Kidney capillary endothelial cell (primary cell): ENCODE results near the gene FBXO2.
A peak's percentile ranks its signal among the peaks of the same experiment; 100 is the strongest.

ENCODE experiments used
- DNase-seq: peaks from one replicate; pipeline ENCODE4 v3.0.0-alpha.2; 2018; ENCODE audit warnings: low spot score

Gene FBXO2

DNA sequence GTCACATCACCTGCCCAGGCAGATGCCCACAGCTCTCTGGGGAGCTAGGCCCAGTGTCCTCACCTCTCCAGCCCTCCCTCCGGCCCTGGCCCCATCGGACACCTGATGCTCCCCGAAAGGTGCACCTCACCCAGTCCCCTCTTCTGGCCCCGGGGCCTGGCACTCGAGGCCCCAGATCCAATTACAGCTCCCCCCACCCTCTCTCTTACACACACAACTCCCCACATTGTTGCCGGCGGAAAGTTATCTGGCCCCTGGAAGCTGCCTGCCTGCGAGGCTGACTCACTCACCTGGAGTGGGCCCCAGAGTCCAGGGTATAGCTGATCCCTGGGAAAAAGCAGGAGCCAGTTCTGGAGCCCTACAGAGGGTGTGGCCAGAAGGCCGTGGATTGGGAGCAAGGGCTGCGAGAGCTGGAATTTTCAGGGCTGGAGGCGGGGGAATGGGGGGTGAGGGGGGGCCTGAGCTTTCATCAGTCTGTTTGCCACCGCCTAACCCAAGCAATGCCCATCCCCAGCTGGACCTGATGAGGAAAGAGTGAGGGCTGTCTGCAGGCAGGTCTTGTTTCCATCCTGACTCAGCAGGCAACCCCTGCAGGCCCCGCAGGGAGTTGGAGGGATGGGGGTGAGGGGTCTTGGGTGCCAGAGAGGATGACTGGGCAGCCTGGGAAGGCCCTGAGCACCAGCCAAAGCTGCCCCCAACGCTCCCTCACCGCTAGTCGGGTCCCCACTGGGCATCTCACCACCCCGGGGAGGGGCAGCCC lies 948 bp downstream of the FBXO2 start:
- no peak for DNase-seq

- DNase-seq, result no peak
Observed at GRCh38 chr1:11652203-11652780, 1.9 kb downstream of the FBXO2 start.

DNA sequence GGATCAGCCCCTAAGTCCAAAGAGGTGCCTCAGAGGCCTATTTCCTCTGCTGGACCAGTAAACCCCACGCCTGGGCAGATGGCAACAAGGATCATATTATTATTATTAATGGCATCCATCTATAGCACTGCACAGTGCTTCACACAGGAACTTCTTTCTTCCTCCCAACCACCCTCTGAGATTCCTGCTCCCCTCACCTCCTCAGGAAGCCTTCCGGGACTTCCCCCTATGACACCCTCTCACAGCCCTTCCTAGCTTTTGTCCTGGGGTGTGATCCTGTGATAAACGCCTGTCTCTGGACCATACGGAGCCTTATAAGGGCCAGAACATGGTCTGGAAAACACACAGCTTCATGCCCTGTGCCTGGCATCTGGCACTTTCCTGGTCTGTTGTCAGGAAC lies 3.2 kb downstream of the FBXO2 start:
- no peak for DNase-seq

GRCh38 chr1:11650331-11650991 lies 3.8 kb downstream of the FBXO2 start:
- peak; percentile 82 for DNase-seq

- no peak for DNase-seq
Observed at GRCh38 chr1:11649624-11650330, 4.5 kb downstream of the FBXO2 start.

DNA sequence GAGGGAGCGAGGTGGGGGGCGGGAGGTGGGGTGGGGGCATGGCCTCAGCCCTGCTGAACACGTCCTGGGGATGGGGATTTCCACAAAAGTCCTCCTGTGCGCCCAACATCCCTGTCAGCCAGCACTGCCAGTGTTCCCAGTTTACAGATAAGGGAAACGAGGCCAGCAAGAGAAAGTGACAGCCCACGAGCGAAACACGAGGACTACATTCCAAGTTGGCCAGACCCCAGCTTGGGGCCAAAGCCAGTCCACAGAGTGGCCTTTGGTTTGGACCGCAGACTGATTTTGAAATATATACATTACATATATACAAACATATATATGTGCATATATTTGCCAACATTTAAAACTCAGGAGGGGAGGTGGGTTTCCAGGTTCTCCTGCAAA lies 5.0 kb downstream of the FBXO2 start:
- DNase-seq, result no peak

- no peak for DNase-seq
Observed at GRCh38 chr1:11648732-11649158, 5.5 kb downstream of the FBXO2 start.

DNA sequence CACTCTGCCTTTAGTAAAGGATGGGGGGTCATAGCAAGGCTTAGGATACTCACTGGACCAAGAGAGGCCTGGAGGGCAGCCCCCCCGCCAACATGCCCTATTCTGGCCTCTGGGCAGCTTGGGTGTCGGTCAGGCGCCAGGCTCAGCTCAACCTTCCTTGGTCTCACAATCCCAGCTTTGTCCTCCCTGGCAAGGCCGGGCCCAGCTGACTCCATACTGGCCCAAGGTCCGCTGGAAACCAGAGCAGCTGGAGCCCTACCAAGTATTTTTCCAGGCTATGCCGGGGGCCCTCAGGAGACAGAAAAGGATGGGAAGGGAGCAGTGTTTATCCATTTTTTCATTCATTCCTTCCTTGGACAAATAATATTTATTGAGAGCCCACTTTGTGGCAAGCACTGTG lies 6.2 kb downstream of the FBXO2 start:
- DNase-seq, result no peak

GRCh38 chr1:11647333-11647732 lies 6.9 kb downstream of the FBXO2 start:
- DNase-seq, result no peak

DNA sequence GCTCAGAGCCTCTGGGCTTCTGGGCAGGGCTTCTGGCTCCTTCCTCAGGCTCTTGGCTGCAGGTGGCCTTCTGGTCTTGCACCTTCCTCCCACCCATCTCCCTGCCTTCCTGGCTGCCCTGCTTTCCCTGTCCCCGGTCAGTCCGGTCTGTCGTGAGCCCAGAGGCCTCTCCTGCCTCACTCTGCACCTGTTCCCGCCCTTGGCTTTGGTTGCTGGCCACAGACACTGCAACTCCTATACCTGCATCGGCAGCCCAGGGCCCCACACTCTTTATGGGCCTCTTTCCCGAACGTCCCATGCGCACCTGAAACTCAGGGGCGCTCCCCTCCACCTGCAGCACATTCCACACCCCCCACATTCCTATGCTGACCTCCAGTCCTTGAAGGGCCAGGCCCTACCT lies 7.9 kb downstream of the FBXO2 start:
- DNase-seq, result no peak

DNA sequence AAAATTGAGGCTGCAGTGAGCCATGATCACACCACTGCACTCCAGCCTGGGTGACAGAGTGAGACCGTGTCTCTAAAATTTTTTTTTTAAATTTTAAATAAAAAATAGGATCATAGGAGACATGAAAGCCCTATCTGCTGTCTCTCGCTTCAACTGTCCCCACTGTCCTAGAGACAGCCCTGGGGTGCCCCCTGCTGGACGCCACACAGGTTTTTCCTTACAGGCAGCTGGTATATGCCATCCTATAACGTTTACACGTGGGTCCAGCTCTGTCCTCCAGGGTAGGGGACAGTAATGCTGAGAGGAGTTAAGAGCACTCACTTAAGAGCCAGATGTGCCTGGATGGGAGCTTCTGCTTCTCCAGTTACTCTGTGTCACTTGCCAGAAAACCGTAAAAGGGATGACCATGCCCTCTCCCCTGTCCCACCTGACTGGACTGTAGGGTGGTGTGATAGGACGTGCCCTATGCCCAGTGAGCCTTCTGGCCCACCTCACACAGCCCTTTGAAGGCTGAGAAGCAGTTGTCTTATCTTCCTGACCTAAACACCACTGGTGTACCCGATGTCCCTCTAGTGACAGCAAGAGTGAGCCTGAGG lies 8.5 kb downstream of the FBXO2 start:
- peak; percentile 74 for DNase-seq

DNA sequence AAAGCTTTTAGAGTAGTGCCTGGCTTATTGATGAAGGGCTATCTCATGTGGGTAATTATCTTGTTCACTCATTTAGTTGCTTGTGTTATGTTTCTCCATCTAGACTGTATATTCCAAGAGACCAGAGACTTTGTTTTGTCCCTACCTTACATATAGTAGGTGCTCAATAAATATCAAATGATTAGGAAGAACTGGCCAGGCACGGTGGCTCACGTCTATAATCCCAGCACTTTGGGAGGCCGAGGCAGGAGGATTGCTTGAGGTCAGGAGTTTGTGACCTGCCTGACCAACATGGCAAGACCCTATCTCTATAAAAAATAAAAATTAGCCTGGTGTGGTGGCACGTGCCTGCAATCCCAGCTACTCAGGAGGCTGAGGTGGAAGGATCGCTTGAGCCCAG lies 9.0 kb downstream of the FBXO2 start:
- no peak for DNase-seq

DNA sequence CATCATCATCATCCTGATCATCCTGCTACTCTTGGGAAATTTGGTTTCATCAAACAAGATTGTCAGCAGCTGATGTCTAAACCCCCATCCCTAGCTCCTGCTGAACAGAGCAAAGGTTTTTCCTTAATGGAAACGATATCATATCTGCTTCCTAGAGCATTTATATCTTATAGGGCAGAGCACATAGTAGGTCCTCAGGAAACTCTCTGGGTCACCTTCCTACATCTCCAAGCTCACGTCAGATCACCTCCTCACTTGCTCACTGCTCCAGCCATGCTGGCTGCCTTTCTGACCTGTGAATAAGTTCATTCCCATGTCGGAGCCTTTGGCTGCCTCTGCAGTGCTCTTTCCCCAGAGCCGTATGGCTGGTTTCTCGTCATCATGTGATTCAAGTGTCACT lies 10.4 kb downstream of the FBXO2 start:
- no peak for DNase-seq

DNA sequence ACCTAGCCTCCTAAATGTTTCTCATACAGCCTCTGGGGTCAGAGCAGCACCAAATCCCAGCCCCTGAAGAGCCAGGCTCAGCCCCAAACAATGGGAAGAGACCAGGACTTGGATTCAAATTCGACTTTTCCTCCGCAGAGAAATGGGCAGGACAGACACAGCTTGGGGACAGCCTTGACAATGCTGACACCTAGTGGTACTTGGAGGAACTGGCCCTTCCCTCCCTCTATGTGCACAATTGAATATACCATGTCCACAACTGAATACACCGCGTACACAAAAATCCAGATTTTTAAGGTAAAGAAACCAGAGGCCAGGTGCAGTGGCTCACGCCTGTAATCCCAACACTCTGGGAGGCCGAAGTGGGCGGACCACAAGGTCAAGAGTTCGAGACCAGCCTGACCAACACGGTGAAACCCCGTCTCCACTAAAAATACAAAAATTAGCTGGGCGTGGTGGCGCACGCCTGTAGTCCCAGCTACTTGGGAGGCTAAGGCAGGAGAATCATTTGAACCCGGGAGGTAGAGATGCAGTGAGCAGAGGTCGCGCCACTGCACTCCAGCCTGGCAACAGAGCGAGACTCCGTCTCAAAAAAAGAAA lies 11.7 kb downstream of the FBXO2 start:
- peak; percentile 63 for DNase-seq

GRCh38 chr1:11641776-11642305 lies 12.4 kb downstream of the FBXO2 start:
- DNase-seq, result no peak

DNA sequence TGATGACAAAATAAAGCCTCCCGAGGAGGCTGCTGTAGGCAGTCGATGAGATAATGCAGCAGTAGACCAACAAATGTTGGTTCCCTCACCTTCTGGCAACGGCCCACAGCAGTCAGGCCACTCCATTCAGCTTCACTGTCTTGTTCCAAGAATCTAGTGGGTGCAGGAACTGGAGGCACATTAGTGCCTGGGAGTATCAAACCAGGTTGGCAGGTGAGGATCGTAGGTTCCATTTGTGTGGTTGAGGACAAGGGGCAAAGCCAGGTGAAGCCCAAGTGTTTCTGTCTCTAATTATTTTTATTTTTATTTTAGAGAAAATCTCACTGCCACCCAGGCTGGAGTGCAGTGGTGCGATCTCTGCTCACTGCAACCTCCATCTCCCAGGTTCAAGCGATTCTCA lies 13.3 kb downstream of the FBXO2 start:
- DNase-seq, result no peak

DNA sequence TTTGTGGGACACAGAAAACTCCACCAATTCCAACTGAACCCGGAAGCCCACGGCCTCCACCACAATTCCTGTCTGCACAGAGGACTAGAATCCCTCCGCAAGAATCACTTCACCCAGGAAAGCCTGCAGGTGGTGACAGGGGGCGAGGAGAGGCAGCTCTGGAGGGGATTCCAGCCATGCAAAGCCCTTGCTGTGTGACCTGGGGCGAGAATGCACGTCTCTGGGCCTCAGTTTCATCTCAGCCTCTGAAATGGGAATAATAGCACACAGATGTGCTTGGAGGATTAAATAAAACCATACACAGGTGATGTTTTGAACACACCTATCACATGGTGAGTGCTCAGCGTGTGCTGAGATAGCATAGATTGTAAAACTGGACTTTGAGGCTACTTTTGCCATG lies 14.1 kb downstream of the FBXO2 start:
- DNase-seq, result no peak

DNA sequence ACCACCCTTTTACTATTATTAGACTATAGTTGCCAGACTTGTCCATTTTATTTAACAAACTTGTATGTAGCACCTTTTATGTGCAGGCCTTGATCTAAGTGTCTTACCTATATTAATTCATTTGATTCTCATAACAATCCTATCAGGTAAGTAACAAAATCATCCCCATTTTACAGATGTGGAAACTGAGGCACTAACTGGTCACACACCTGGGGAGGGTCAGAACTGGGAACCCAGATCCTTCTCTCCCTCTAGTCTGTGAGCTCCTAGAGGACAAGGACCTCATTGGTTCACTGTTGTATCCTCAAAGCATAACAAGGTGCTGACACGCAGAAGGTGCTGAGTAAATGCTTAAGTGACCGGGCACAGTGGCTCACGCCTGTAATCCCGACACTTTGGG lies 14.9 kb downstream of the FBXO2 start:
- DNase-seq, result no peak

- no peak for DNase-seq
Observed at GRCh38 chr1:11638121-11638520, 16.1 kb downstream of the FBXO2 start.

DNA sequence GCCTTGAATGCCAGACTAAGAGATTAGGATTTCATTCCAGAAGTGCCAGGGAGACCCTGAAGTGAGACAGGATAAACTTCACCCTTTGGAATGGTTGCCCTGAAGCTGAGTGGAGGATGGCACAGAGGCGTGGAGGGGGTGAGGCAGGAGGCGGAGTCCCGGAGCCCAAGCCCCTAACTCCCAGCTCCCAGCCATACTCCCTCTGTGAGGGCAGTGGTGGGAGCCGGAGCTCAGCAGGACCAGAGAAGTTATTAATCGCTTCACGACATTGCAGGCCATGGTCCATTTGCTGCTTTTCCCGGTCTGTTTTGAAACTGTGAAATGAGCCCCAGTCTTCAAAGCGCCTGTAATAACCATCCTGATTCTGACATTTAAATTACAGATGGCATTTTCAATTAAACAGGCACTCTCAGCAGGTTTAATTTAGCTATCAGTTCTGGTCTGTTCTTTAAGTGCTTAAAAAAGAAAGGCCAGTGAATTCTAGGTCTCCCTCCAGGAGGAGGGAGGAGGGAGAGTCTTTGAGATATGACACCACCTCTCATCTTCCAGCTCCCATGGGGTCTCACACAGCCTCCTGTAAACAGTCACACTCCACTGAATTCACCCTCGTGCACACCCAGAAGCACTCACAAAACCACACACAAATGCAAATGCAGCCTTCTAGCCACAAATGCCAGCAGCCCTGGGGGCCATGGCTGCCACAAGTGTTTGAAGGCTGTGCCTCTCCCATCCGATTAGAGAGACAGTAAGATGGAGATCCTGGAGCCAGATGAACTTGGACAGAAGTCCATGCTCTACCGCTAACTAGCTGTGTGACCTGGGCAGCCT lies 19.6 kb downstream of the FBXO2 start:
- no peak for DNase-seq
